ENCODE results near the gene GAREM2.
A peak's percentile ranks its signal among the peaks of the same experiment; 100 is the strongest.

Gene GAREM2

GRCh38 chr2:26187537-26188104, 14.7 kb downstream of the GAREM2 start:
- no peak overlapping the region for H3K4me3 ChIP-seq (ENCODE audit: low read depth, low read length)
- H3K36me3 ChIP-seq (ENCODE audit: control insufficient read depth in 2 of 2, insufficient read depth in 1 of 2, low read length in 2 of 2), result peaks cover 0 to 63% of the 10 kb centered on the region in 2 experiments; a peak in 1 of 3 replicates
- no peaks in the 10 kb centered on the region for H3K4me1 ChIP-seq (ENCODE audit: control insufficient read depth, insufficient read depth, low read length)
- ChIA-PET CTCF (no interaction called here), POLR2A (no interaction called here)
- no peak overlapping the region for H3K27ac ChIP-seq (ENCODE audit: extremely low read depth, low read depth, low read length)
- TF ChIP-seq ZIC2 (tag by site-specific recombination; IDR thresholded peaks at IDR 0.05) (peak; percentile 68), ZFHX2 (tag by site-specific recombination; conservative IDR thresholded peaks at IDR 0.05) (no peak)
- H3K9me3 ChIP-seq (ENCODE audit: control insufficient read depth, insufficient read depth, low read depth, low read length), result no peaks in the 10 kb centered on the region

GRCh38 chr2:26189123-26189522, 16.2 kb downstream of the GAREM2 start:
- Histone ChIP-seq H3K4me1 (ENCODE audit: control insufficient read depth, insufficient read depth, low read length) (no peaks in the 10 kb centered on the region), H3K36me3 (ENCODE audit: control insufficient read depth in 2 of 2, insufficient read depth in 1 of 2, low read length in 2 of 2) (peaks cover 0 to 64% of the 10 kb centered on the region in 2 experiments; a peak in 1 of 3 replicates), H3K4me3 (ENCODE audit: low read depth, low read length) (no peak overlapping the region), H3K9me3 (ENCODE audit: control insufficient read depth, insufficient read depth, low read depth, low read length) (no peaks in the 10 kb centered on the region), H3K27ac (ENCODE audit: extremely low read depth, low read depth, low read length) (no peak overlapping the region)
- ChIA-PET POLR2A (no interaction called here), CTCF (interaction anchor here (0.6 kb wide), 1 partner anchor 897 kb away, joined by 3 read pairs; no protein-coding TSS in a partner anchor)
- TF ChIP-seq ZFP69B (tag by site-specific recombination; IDR thresholded peaks at IDR 0.05) (no peak), ZSCAN16 (tag by site-specific recombination; IDR thresholded peaks at IDR 0.05) (no peak), ZNF16 (tag by site-specific recombination; IDR thresholded peaks at IDR 0.05; ENCODE audit: low read depth) (no peak), ZNF510 (tag by site-specific recombination; IDR thresholded peaks at IDR 0.05; ENCODE audit: insufficient replicate concordance) (no peak)

- Histone ChIP-seq H3K9me3 (ENCODE audit: control insufficient read depth, insufficient read depth, low read depth, low read length) (no peaks in the 10 kb centered on the region), H3K4me1 (ENCODE audit: control insufficient read depth, insufficient read depth, low read length) (no peaks in the 10 kb centered on the region), H3K4me3 (ENCODE audit: low read depth, low read length) (no peak overlapping the region), H3K27ac (ENCODE audit: extremely low read depth, low read depth, low read length) (no peak overlapping the region), H3K36me3 (ENCODE audit: control insufficient read depth in 2 of 2, insufficient read depth in 1 of 2, low read length in 2 of 2) (peaks cover 0 to 66% of the 10 kb centered on the region in 2 experiments; a peak in 1 of 3 replicates)
- ChIA-PET POLR2A (interaction anchor here (0.7 kb wide), 1 partner anchor 57 kb away, joined by 6 read pairs; no protein-coding TSS in a partner anchor), CTCF (interaction anchor here (0.6 kb wide), 1 partner anchor 896 kb away, joined by 3 read pairs; no protein-coding TSS in a partner anchor)
- TF ChIP-seq ZBTB8A (tag by site-specific recombination; IDR thresholded peaks at IDR 0.05) (no peak), ZNF398 (tag by site-specific recombination; IDR thresholded peaks at IDR 0.05) (no peak), ZNF621 (tag by site-specific recombination; IDR thresholded peaks at IDR 0.05) (no peak), ZNF16 (tag by site-specific recombination; IDR thresholded peaks at IDR 0.05; ENCODE audit: low read depth) (no peak), AEBP2 (tag by site-specific recombination; IDR thresholded peaks at IDR 0.05; ENCODE audit: borderline replicate concordance) (no peak), ZNF623 (tag by site-specific recombination; IDR thresholded peaks at IDR 0.05) (no peak), ZSCAN23 (tag by site-specific recombination; IDR thresholded peaks at IDR 0.05) (no peak)
Measured at GRCh38 chr2:26189751-26190150, 16.9 kb downstream of the GAREM2 start.

GRCh38 chr2:26190369-26190768, 17.5 kb downstream of the GAREM2 start:
- no peaks in the 10 kb centered on the region for H3K4me1 ChIP-seq (ENCODE audit: control insufficient read depth, insufficient read depth, low read length)
- no peaks in the 10 kb centered on the region for H3K9me3 ChIP-seq (ENCODE audit: control insufficient read depth, insufficient read depth, low read depth, low read length)
- POLR2A ChIA-PET, result interaction anchor here (0.7 kb wide), 1 partner anchor 56 kb away, joined by 6 read pairs; no protein-coding TSS in a partner anchor
- H3K4me3 ChIP-seq (ENCODE audit: low read depth, low read length), result no peak overlapping the region
- no peak overlapping the region for H3K27ac ChIP-seq (ENCODE audit: extremely low read depth, low read depth, low read length)
- CTCF ChIA-PET, result no interaction called here
- TF ChIP-seq PRDM6 (tag by site-specific recombination; IDR thresholded peaks at IDR 0.05) (no peak), OSR2 (tag by site-specific recombination; IDR thresholded peaks at IDR 0.05) (no peak), ZBTB44 (tag by site-specific recombination; IDR thresholded peaks at IDR 0.05) (no peak), ZNF776 (tag by site-specific recombination; IDR thresholded peaks at IDR 0.05; ENCODE audit: borderline replicate concordance) (no peak), ZNF23 (tag by site-specific recombination; IDR thresholded peaks at IDR 0.05; ENCODE audit: borderline replicate concordance) (no peak), ZNF221 (tag by site-specific recombination; IDR thresholded peaks at IDR 0.05; ENCODE audit: borderline replicate concordance) (no peak)
- peaks cover 0 to 70% of the 10 kb centered on the region in 2 experiments; a peak in 1 of 3 replicates for H3K36me3 ChIP-seq (ENCODE audit: control insufficient read depth in 2 of 2, insufficient read depth in 1 of 2, low read length in 2 of 2)
